HG03442 (cell line): ENCODE results near the gene TPK1.

Experiments used
- ATAC-seq: cut with Tn5 transposase; IDR thresholded peaks from one replicate; pipeline ENCODE4 v1.9.1; 2021; ENCODE audit warnings: mild to moderate bottlenecking, moderate library complexity; ENCODE audit not compliant: unreplicated experiment

TPK1 gene

DNA sequence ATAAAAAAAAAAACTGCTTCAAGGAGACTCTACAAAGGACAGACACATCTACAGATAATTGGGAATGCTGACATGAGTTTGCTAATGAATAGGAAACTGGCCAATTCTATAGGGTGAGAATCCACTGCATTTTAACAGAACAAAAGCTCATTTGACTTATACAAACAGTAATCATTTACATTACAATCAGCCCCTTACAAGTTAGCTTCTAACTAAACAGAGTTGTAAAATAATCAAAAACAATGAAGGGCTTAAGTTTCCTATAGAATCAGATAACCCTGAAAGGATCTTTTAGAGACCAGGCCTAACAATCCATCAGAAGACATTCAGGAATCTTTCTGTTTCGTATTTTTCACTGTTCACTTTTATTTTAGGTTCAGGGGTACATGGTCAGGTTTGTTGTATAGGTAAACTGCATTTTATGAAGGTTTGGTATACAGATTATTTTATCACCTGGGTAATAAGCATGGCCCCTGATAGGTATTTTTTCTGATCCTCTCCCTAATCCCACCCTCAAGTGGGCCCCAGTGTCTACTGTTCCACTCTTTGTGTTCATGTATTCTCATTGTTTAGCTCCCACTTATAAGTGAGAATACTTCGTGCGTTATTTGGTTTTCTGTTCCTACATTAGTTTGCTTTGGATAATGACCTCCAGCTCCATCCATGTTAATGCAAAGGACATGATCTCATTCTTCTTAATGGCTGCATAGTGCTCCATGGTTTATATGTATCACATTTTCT is 301.0 kb downstream of the TPK1 start:
- ATAC-seq, result no peak

- ATAC-seq, result no peak
Observed at GRCh38 chr7:144534196-144534595, 301.7 kb downstream of the TPK1 start.

GRCh38 chr7:144531181-144531580 is 304.7 kb downstream of the TPK1 start:
- no peak for ATAC-seq

DNA sequence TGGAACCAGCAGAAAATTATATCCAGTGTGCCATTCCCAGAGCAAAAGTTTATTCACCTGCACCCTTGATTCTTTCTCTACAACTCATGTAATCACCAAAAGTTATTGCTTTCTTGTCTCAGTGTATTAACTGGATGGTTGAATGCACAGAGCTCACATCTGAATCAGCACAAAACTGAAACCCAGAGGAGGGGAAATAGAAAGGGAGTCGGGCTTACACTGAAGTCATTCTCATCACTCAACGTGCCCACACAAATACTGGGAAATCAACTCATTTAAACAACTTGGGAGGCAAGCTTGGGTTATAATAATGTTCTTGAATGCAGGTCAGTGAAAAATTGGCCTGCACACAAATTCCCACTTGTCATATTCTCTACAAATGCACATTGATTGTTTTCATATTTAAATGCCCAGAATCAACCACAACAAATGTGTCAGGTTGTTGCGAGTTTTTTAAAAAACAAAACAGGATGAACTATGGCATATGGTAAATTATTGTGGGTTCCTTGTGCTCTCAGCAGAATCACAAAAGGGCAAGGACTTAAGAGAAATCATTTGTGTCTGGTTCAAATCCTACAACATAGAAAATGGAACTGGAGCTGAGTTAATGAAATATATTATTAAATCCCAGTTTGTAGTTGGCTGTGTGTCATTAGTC is 306.5 kb downstream of the TPK1 start:
- peak; percentile 100 for ATAC-seq

DNA sequence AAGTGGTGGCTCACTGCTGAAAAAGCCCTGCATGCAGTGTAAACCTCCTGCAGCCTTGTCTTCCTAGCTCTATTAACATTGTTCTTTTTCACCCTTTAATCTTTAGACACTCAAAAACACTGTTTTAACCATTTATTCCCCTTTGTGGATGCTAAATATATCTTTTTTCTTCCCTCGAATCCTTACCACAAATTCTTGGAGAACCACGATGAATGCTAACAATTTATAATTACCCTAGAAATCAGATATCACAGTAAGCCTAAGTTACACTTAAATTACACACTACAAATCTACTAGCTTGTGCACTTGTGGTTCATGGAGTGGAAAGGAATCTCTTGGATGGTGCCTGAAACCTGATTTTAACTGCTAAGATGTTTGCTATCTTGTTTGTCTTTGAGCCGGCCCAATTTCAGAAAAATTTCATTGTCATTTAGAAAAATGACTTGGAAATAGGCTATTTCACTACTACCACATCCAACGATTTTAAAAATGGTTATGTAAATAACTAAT is 307.3 kb downstream of the TPK1 start:
- no peak for ATAC-seq

DNA sequence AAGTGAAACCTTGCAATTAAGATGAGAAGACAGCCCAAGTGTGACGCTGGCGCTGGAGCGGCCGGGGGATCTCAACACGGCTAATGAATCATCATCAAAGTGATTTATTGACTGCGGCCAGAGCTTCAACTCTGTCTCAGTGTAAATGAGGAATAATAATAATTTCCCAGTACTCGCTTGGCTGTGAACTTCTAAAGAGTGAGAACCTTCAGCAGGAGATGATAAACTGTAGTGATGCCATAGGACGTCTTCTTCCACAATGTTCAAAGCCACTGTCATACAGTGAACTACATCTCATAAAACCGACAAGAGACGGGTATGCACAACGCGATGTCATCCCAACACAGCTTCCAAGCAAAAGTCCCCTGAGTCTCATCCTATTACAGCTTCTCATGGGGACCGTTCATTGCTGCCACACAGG is 308.8 kb downstream of the TPK1 start:
- no peak for ATAC-seq

DNA sequence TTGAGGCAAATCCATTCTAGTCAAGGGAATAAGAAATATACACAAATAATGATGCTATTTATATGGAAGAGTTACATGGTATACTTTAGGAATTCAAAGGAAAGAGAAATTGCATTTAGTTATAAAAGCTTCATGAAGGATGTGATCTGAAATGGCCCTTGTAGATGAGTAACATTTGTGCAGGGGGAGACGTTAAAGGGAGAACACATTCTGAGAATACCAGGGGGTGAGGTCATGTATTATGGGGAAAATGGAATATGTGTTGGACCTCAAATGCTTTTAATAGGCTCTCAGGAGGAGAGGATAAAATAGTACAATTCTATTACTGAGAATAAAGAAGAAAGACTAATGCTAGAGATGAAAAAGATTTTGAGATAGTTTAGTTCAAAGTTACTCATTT is 309.9 kb downstream of the TPK1 start:
- no peak for ATAC-seq

GRCh38 chr7:144524271-144524670 is 311.6 kb downstream of the TPK1 start:
- ATAC-seq, result no peak

DNA sequence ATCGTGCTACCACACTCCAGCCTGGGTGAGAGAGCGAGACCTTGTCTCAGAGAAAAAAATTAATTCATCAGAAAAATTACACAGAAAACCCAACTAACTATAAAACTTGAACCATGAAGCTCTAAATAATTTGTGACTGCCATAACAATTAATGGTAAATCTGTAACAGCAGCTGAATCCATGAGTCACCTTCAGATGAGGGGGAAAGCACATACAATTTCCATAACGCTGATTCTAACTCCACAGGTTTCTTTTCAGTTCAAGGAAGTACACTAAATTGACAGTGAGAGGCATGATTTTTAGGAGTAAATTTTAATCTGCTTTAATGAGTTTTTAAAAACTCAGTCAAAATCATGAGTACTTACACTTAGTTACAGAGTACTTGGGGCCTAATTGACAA is 312.2 kb downstream of the TPK1 start:
- ATAC-seq, result no peak

GRCh38 chr7:144519925-144520324 is 315.9 kb downstream of the TPK1 start:
- no peak for ATAC-seq

DNA sequence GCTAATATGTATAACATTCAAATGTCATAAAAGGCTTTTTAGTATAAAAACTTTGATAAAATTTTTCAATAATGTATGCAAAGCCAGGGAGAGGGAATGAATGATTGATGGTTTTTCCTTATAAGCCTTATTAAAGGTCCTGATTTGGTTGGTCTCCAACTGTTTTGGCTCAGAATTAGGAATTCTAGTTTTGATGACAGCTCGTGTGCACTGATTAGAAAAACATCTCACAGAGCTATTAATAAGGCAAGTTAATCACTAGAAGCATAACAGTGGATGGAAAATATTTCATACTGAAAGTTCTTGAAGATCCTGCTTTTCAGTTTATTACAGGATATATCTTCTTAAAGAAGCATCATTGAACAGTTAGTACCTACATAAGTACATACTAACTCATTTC is 317.5 kb downstream of the TPK1 start:
- ATAC-seq, result no peak

- no peak for ATAC-seq
Observed at GRCh38 chr7:144517749-144518148, 318.1 kb downstream of the TPK1 start.

GRCh38 chr7:144516729-144517525 is 318.9 kb downstream of the TPK1 start:
- ATAC-seq, result no peak

DNA sequence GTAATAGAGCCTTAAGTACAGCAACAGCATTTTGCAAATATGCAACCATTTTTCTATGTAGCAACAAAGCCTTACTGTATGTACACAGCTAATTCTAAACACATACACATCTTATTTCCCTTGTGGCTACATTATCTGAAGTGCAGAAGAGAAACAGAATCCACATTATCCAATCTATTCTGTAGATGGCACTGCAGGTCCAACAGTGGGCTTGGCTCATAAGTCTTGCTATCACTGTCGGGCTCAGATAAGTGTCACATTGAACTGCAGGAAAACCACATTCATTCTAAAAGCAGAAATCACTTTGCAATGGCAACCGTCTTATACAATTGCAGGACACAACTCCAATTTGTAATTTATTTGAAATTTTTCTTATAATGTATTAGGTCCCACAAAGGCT is 322.5 kb downstream of the TPK1 start:
- no peak for ATAC-seq

DNA sequence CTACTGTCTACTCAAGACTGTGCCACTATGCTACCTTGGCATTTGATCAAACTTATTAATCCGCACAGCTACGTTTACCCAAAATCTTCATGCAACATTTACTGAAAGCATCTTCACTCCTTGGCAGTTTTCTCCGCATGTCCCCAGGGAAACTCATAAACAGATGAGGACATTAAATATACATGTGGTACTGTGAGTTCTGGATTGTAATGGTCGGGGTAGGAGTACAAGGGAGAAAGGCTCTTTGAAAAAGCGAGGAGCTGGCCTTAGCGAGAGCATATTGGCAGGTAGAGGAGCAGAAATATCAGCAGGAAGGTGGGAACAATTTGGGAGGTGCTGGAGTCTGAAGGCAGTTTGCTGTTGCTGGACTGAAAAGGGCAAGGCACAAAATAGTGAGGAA is 325.2 kb downstream of the TPK1 start:
- no peak for ATAC-seq

GRCh38 chr7:144508702-144509101 is 327.2 kb downstream of the TPK1 start:
- ATAC-seq, result peak; percentile 97

DNA sequence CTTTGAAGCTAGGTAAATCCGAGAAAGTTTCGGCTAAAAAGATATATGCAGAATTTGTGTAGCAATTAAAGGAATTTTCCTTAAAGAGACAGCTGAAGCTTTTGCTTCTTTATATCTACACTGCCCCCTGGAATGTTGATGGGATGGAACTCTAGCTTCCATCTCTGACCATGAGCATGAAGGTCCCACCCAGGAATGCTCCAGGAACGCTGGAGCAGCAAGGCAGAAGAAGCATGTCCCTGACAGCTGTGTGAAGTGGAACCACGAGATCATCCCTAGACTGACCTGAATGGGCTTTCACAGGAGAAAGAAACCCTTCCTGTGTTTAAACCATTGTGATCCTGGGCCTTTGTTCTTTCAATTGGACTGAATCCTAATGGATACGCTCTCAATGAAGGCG is 332.6 kb downstream of the TPK1 start:
- no peak for ATAC-seq

DNA sequence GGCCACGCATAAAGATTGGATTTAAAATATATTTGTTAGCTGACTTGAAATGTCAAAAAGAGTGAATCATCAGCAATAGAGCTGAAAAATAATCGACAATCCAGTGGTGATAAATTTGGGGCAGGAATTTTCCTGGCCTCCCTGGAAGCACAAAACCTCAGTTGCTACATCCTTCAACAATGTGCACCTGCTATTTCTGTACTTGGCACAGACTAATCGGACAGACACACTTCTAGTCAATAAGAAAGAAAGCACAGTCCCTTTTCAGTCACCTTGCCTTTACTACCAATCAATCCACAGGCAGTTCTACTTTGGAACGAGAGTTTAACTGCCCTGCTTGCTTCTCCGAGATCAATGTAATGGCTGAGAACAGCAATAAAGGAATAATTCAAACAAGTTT is 335.6 kb downstream of the TPK1 start:
- no peak for ATAC-seq

- no peak for ATAC-seq
Observed at GRCh38 chr7:144497282-144497681, 338.6 kb downstream of the TPK1 start.

DNA sequence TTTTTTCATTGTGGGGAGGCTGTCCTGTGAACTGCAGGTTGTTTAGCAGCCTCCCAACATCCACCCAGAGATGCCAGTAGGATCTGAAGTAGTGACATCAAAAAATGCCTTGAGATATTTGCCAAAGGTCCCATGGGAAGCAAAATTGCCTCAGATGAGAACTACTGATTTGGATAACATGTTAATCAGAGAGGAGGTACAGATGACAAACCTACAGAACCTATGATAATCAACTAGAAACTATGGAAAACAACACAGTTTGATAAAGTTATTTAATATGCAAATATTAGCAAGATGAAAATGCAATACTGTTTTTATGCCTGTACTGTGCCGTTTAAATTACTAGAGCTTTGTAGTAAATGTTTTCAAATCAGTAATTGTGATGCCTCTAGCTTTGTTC is 341.5 kb downstream of the TPK1 start:
- no peak for ATAC-seq

DNA sequence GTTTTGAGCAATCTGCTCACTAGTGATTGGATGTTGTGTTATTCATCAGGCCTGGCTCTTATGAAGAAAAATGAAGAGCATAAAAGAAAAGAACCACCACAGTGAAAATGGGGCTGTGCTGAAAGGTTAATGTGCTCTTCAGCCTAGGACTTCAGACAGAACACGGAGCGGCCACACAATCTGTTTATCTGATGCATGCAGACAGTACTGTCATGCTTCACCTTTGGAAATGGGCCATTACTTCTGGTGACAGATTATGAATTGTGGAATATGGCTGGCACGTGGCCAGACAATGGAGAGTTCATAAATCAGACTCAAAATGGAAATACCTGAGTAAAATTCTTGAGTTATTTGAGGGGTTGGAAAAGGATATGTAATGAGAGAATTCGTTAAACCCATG is 346.3 kb downstream of the TPK1 start:
- no peak for ATAC-seq

DNA sequence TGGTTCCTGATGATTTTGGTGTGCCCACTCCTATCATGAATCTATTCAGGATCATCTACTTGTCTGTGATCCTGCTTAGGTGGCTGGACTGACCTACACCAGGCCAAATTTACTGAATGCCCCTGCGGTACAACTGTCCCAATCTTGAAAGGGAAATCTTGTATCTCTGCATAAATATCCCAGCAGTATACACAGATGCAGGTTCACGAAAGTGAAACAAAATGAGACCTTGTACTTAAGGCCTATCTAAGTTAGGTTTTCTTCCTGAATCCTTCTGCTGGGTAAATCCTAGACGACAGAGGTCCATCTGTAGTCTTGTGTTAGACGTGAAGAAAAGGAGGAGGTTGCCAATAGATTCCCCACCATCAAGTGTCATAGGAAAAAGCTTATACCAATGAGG is 346.9 kb downstream of the TPK1 start:
- no peak for ATAC-seq
